ENCODE measurements around the gene RNF212B. TPM values are rescaled to one million over a fixed set of nuclear protein-coding genes. Genes with fewer than 3 reads are reported as not detected.
A peak's percentile ranks its signal among the peaks of the same experiment; 100 is the strongest.

Gene RNF212B
- total and polyA plus RNA-seq, 2 of the 13 experiments (the other 11 are each of a cell fraction or from before 2014, with no cell fraction given) = 0.05 TPM; not detected in 1

- TF ChIP-seq, protein P1, sequence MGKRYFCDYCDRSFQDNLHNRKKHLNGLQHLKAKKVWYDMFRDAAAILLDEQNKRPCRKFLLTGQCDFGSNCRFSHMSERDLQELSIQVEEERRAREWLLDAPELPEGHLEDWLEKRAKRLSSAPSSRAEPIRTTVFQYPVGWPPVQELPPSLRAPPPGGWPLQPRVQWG (CRISPR knock-in tag; IDR thresholded peaks at IDR 0.05; ENCODE audit: borderline replicate concordance, low read depth) = no peak
- TF ChIP-seq ZNF3 (CRISPR knock-in tag; IDR thresholded peaks at IDR 0.05) (peak; percentile 48), MED13 (CRISPR knock-in tag; IDR thresholded peaks at IDR 0.05) (peak; percentile 64; the same call in 1 of the 2 replicates), ZNF17 (CRISPR knock-in tag; IDR thresholded peaks at IDR 0.05) (no peak), ZNF629 (CRISPR knock-in tag; conservative IDR thresholded peaks at IDR 0.05) (peak; percentile 81), HDAC2 (CRISPR knock-in tag; IDR thresholded peaks at IDR 0.05) (peak; percentile 69), ZNF503 (CRISPR knock-in tag; IDR thresholded peaks at IDR 0.05) (peak; percentile 70; the same call in 1 of the 2 replicates), ZZZ3 (CRISPR knock-in tag; IDR thresholded peaks at IDR 0.05; ENCODE audit: borderline replicate concordance) (peak; percentile 32; the same call in 1 of the 2 replicates), ZNF30 (CRISPR knock-in tag; IDR thresholded peaks at IDR 0.05) (peak; percentile 58; the same call in 1 of the 2 replicates), CCDC6 (CRISPR knock-in tag; IDR thresholded peaks at IDR 0.05) (peak; percentile 82), ETS1 (CRISPR knock-in tag; IDR thresholded peaks at IDR 0.05) (no peak), ZNF546 (CRISPR knock-in tag; conservative IDR thresholded peaks at IDR 0.05) (peak; percentile 53), TRIM24 (CRISPR knock-in tag; IDR thresholded peaks at IDR 0.05) (no peak), SUZ12 (IDR thresholded peaks at IDR 0.05; ENCODE audit: low read depth, low read length) (no peak), YEATS4 (CRISPR knock-in tag; IDR thresholded peaks at IDR 0.05; ENCODE audit: borderline replicate concordance) (peak; percentile 88), SALL2 (CRISPR knock-in tag; IDR thresholded peaks at IDR 0.05) (peak; percentile 87), ZNF678 (CRISPR knock-in tag; IDR thresholded peaks at IDR 0.05) (peak; percentile 30; the same call in 1 of the 2 replicates), CEBPG (CRISPR knock-in tag; IDR thresholded peaks at IDR 0.05) (no peak), ELK4 (CRISPR knock-in tag; IDR thresholded peaks at IDR 0.05; ENCODE audit: borderline replicate concordance) (no peak), JUND (CRISPR knock-in tag; IDR thresholded peaks at IDR 0.05) (no peak)
- TF ChIP-seq, protein P2, sequence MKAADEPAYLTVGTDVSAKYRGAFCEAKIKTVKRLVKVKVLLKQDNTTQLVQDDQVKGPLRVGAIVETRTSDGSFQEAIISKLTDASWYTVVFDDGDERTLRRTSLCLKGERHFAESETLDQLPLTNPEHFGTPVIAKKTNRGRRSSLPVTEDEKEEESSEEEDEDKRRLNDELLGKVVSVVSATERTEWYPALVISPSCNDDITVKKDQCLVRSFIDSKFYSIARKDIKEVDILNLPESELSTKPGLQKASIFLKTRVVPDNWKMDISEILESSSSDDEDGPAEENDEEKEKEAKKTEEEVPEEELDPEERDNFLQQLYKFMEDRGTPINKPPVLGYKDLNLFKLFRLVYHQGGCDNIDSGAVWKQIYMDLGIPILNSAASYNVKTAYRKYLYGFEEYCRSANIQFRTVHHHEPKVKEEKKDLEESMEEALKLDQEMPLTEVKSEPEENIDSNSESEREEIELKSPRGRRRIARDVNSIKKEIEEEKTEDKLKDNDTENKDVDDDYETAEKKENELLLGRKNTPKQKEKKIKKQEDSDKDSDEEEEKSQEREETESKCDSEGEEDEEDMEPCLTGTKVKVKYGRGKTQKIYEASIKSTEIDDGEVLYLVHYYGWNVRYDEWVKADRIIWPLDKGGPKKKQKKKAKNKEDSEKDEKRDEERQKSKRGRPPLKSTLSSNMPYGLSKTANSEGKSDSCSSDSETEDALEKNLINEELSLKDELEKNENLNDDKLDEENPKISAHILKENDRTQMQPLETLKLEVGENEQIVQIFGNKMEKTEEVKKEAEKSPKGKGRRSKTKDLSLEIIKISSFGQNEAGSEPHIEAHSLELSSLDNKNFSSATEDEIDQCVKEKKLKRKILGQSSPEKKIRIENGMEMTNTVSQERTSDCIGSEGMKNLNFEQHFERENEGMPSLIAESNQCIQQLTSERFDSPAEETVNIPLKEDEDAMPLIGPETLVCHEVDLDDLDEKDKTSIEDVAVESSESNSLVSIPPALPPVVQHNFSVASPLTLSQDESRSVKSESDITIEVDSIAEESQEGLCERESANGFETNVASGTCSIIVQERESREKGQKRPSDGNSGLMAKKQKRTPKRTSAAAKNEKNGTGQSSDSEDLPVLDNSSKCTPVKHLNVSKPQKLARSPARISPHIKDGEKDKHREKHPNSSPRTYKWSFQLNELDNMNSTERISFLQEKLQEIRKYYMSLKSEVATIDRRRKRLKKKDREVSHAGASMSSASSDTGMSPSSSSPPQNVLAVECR (CRISPR knock-in tag; IDR thresholded peaks at IDR 0.05; ENCODE audit: borderline replicate concordance) = peak; percentile 82
Measured at GRCh38 chr14:23286020-23286901, 48.5 kb downstream of the RNF212B start, which contains the start of gene HOMEZ (continued).

Measured in HepG2 (cell line).